Caco-2 (cell line): Measurements from ENCODE around the gene APRT. TPM values are rescaled to one million over a fixed set of nuclear protein-coding genes. Genes with fewer than 3 reads are reported as not detected.
A peak's percentile ranks its signal among the peaks of the same experiment; 100 is the strongest.

ENCODE experiments used
- BruUV-seq: library from RNA; stranded (reverse); fragments of 400-500 nt; replicated peaks from 2 replicates; lab custom pipeline; 2021; lab: Mats Ljungman, UMichigan
- CTCF ChIA-PET: fragments of 300-600 bp; sonication (Branson Sonifier 250); formaldehyde crosslinking; loops from one replicate; lab custom pipeline; 2022; ENCODE audit warnings: antibody characterized with exemption; lab: Charles Lee
- POLR2A ChIA-PET: fragments of 300-600 bp; sonication (Branson Sonifier 250); formaldehyde crosslinking; loops from one replicate; lab custom pipeline; 2022; ENCODE audit warnings: antibody characterized with exemption; lab: Charles Lee
- DNase-seq, 2 experiments: peaks; one replicate each; pipeline versions ENCODE4 v3.0.0 to v3.0.0-alpha.2; 2020 to 2022
- H3K27me3 ChIP-seq: replicated peaks from 2 replicates; pipeline ENCODE4 v1.6.0; 2011; ENCODE audit warnings: low read length; ENCODE audit not compliant: control insufficient read depth, insufficient read depth
- H3K36me3 ChIP-seq: 2 replicates; pipeline ENCODE4 v1.5.1; 2011; ENCODE audit warnings: low read length; ENCODE audit not compliant: control insufficient read depth, insufficient read depth
- H3K4me1 ChIP-seq: fragments of 250-450 bp; sonication (Bioruptor Pico); 2 replicates; pipeline ENCODE4 v1.5.1; 2020; ENCODE audit warnings: mild to moderate bottlenecking
- H3K4me3 ChIP-seq: 2 replicates; pipeline ENCODE4 v1.5.1; 2011; ENCODE audit warnings: low read depth, mild to moderate bottlenecking, control low read depth, low read length
- H3K9me3 ChIP-seq: fragments of 250-450 bp; sonication (Bioruptor Pico); 2 replicates; pipeline ENCODE4 v1.5.1; 2020; ENCODE audit warnings: mild to moderate bottlenecking, moderate library complexity
- H3K27ac Mint-ChIP-seq: one replicate; pipeline ENCODE4 v1.8.0; 2022; ENCODE audit warnings: mixed read lengths; ENCODE audit not compliant: unreplicated experiment
- H3K27me3 Mint-ChIP-seq: one replicate; pipeline ENCODE4 v1.8.0; 2022; ENCODE audit warnings: mixed read lengths; ENCODE audit not compliant: insufficient read depth, unreplicated experiment
- H3K36me3 Mint-ChIP-seq: one replicate; pipeline ENCODE4 v1.8.0; 2022; ENCODE audit warnings: mild to moderate bottlenecking, mixed read lengths; ENCODE audit not compliant: insufficient read depth, unreplicated experiment
- H3K4me1 Mint-ChIP-seq: one replicate; pipeline ENCODE4 v1.8.0; 2022; ENCODE audit warnings: low read depth, mixed read lengths; ENCODE audit not compliant: unreplicated experiment
- H3K4me3 Mint-ChIP-seq: one replicate; pipeline ENCODE4 v1.8.0; 2022; ENCODE audit warnings: mild to moderate bottlenecking, moderate library complexity, mixed read lengths; ENCODE audit not compliant: unreplicated experiment
- H3K9me3 Mint-ChIP-seq: one replicate; pipeline ENCODE4 v1.8.0; 2022; ENCODE audit warnings: mixed read lengths; ENCODE audit not compliant: unreplicated experiment
- CTCF ChIP-seq, 2 experiments: fragments of 200-600 bp in 1 of 2; IDR thresholded peaks; 1 replicate in 1 of 2; 2 replicates in 1 of 2; pipeline versions ENCODE4 v1.5.1 to v1.8.0; 2011 to 2022; ENCODE audit warnings: antibody characterized with exemption in 1 of 2, control low read depth in 1 of 2, inconsistent platforms in 1 of 2, low read depth in 1 of 2, low read length in 1 of 2, mild to moderate bottlenecking in 1 of 2, moderate library complexity in 1 of 2; ENCODE audit not compliant: insufficient read depth in 1 of 2, severe bottlenecking in 1 of 2, unreplicated experiment in 1 of 2
- intact Hi-C: fragments of 100-400 bp; cut with micrococcal nuclease; formaldehyde crosslinking; loops from one replicate; pipeline ENCODE4 v1.10.0; 2022; ENCODE audit not compliant: unreplicated experiment
- total RNA-seq: library from RNA; stranded (reverse); gene quantifications from 2 replicates; pipeline ENCODE4 v1.2.3, GENCODE V29; 2022

Gene APRT
- total RNA-seq, 1 experiment from 2014 or later, result 251 TPM

- intact Hi-C loops, result no loop called here
- H3K9me3 ChIP-seq, result no peaks in the 10 kb centered on the region
- Mint-ChIP-seq H3K36me3 (peaks cover 15% of the 10 kb centered on the region), H3K27ac (no peak overlapping the region), H3K4me3 (no peak overlapping the region), H3K4me1 (peaks cover 10% of the 10 kb centered on the region), H3K27me3 (no peaks in the 10 kb centered on the region), H3K9me3 (no peaks in the 10 kb centered on the region)
- no peak overlapping the region for H3K4me3 ChIP-seq
- no peak for TF ChIP-seq CTCF (IDR thresholded peaks at IDR 0.05; ENCODE audit: insufficient read depth in 1 of 2, low read depth in 1 of 2, low read length in 1 of 2, severe bottlenecking in 1 of 2, unreplicated experiment in 1 of 2)
- H3K27me3 ChIP-seq, result no peaks in the 10 kb centered on the region
- ChIA-PET CTCF (interaction anchor here (0.6 to 2.7 kb wide), 3 partner anchors 15 to 50 kb away, joined by 4 to 8 read pairs (median 5); no protein-coding TSS in a partner anchor), POLR2A (no interaction called here)
- H3K36me3 ChIP-seq, result no peaks in the 10 kb centered on the region
- peaks cover 17% of the 10 kb centered on the region for H3K4me1 ChIP-seq
- DNase-seq, result no peak
- BruUV-seq, result no TSS peak
Observed at GRCh38 chr16:88787579-88788314, 24.0 kb downstream of the APRT start.

GRCh38 chr16:88785106-88785924, 26.4 kb downstream of the APRT start, which contains the start of gene PIEZO1:
TSS of gene PIEZO1 (minus strand) at chr16:88785220. CDS start at chr16:88784964, 256 bp downstream.
- BruUV-seq, result no TSS peak
- peak within 1 kb of the TSS; percentile 82 for H3K27ac Mint-ChIP-seq

More at GRCh38 chr16:88785106-88785924, 26.4 kb downstream of the APRT start, which contains the start of gene PIEZO1:
- Histone ChIP-seq H3K36me3 (no peaks in the 10 kb centered on the region), H3K4me1 (peaks cover 41% of the 10 kb centered on the region), H3K4me3 (peak within 1 kb of the TSS; percentile 93), H3K9me3 (no peaks in the 10 kb centered on the region), H3K27me3 (no peaks in the 10 kb centered on the region)
- Mint-ChIP-seq H3K27me3 (no peaks in the 10 kb centered on the region), H3K36me3 (peaks cover 15% of the 10 kb centered on the region), H3K9me3 (no peaks in the 10 kb centered on the region), H3K4me3 (peak within 1 kb of the TSS; percentile 69), H3K4me1 (peaks cover 24% of the 10 kb centered on the region)
- DNase-seq, result peak; percentile 70 to 86
- ChIA-PET CTCF (interaction anchor here (0.6 to 4.5 kb wide), 12 partner anchors 9 to 386 kb away, joined by 3 to 51 read pairs (median 4); partner anchors contain the start of gene APRT), POLR2A (interaction anchor here (0.6 to 1.8 kb wide), 5 partner anchors 16 to 341 kb away, joined by 3 to 12 read pairs (median 3); no protein-coding TSS in a partner anchor)
- peak; percentile 93 to 96 for TF ChIP-seq CTCF (IDR thresholded peaks at IDR 0.05; ENCODE audit: insufficient read depth in 1 of 2, low read depth in 1 of 2, low read length in 1 of 2, severe bottlenecking in 1 of 2, unreplicated experiment in 1 of 2)
- intact Hi-C loops, result loop anchor here (1.0 kb wide), 3 partner anchors 22 to 48 kb away; no protein-coding TSS in a partner anchor
